ENCODE data around the gene NPY2R. TPM values are rescaled to one million over a fixed set of nuclear protein-coding genes. Genes with fewer than 3 reads are reported as not detected.

NPY2R gene
- polyA plus RNA-seq (not detected in 3 replicates), polyA minus RNA-seq (not detected in 3 replicates)
- not detected for polyA plus RNA-seq (2011; ENCODE audit: low read depth)
- polyA plus RNA-seq (2011; cell fraction: cytosol; rRNA removed), result not detected in 2 replicates
- not detected in 2 replicates for polyA plus RNA-seq (2011; cell fraction: nucleus; rRNA removed)
- polyA plus RNA-seq (2012; ENCODE audit: low replicate concordance), result not detected in 2 replicates
- polyA minus RNA-seq (2011; cell fraction: cytosol; rRNA and poly(A)+ RNA removed), result not detected
- not detected in 2 replicates for polyA minus RNA-seq (2011; cell fraction: nucleus; rRNA and poly(A)+ RNA removed)

- Histone ChIP-seq H3K36me3 (ENCODE audit: control insufficient read depth in 2 of 2, extremely low read depth in 1 of 2, insufficient read depth in 2 of 2, low read length in 2 of 2) (no peaks in the 10 kb centered on the region), H3K9me1 (ENCODE audit: control insufficient read depth, extremely low read depth, insufficient read depth, low read length) (no peaks in the 10 kb centered on the region), H3K4me2 (ENCODE audit: control insufficient read depth, extremely low read depth, insufficient read depth, low read depth, low read length) (no peak within 1 kb of the TSS), H3K27me3 (ENCODE audit: control insufficient read depth, extremely low read depth, insufficient read depth, low read length) (peaks cover 25% of the 10 kb centered on the region), H3K79me2 (ENCODE audit: control insufficient read depth, insufficient read depth, low read length) (no peaks in the 10 kb centered on the region), H4K20me1 (ENCODE audit: control insufficient read depth, extremely low read depth, insufficient read depth, low read length) (no peaks in the 10 kb centered on the region), H3K4me3 (ENCODE audit: control insufficient read depth in 2 of 3, extremely low read depth in 1 of 3, insufficient read depth in 2 of 3, low read depth in 1 of 3, low read length in 3 of 3) (no peak within 1 kb of the TSS), H3K9ac (ENCODE audit: control insufficient read depth, extremely low read depth, insufficient read depth, low read length) (no peak within 1 kb of the TSS), H3K4me1 (ENCODE audit: control insufficient read depth, extremely low read depth, insufficient read depth, low read length) (no peaks in the 10 kb centered on the region), H2AFZ (ENCODE audit: control insufficient read depth, low read length) (no peak within 1 kb of the TSS), H3K27ac (ENCODE audit: control insufficient read depth, insufficient read depth, low read length) (no peak within 1 kb of the TSS), H3K9me3 (ENCODE audit: control insufficient read depth, low read depth, low read length) (no peaks in the 10 kb centered on the region)
- FAIRE-seq (no peak), DNase-seq (ENCODE audit: low read depth, low spot score) (no peak)
- dilution Hi-C loops (cut with MboI; ENCODE audit: extremely low pct_ligation_motif_present, low sequenced_read_pairs), result no loop called here
- no peak for TF ChIP-seq EZH2 (IDR thresholded peaks at IDR 0.05; ENCODE audit: low read length)
- TF ChIP-seq CTCF (optimal IDR thresholded peaks at IDR 0.05 in 1 of 3, IDR thresholded peaks at IDR 0.05 in 1 of 3, conservative IDR thresholded peaks at IDR 0.05 in 1 of 3; ENCODE audit: extremely low read depth in 1 of 3, insufficient read depth in 2 of 3, low read length in 3 of 3), result no peak
These were observed at the start of gene NPY2R for GRCh38 chr4:155208258-155209054. Gene NPY2R (plus strand): TSS chr4:155208636. CDS start chr4:155213940, 5,304 bp downstream.

GRCh38 chr4:155161357-155161756, 47.1 kb upstream of the NPY2R start:
- Histone ChIP-seq H3K4me2 (ENCODE audit: control insufficient read depth, extremely low read depth, insufficient read depth, low read depth, low read length) (no peak overlapping the region), H3K27me3 (ENCODE audit: control insufficient read depth, extremely low read depth, insufficient read depth, low read length) (no peaks in the 10 kb centered on the region), H4K20me1 (ENCODE audit: control insufficient read depth, extremely low read depth, insufficient read depth, low read length) (no peaks in the 10 kb centered on the region), H3K36me3 (ENCODE audit: control insufficient read depth in 2 of 2, extremely low read depth in 1 of 2, insufficient read depth in 2 of 2, low read length in 2 of 2) (no peaks in the 10 kb centered on the region), H3K9ac (ENCODE audit: control insufficient read depth, extremely low read depth, insufficient read depth, low read length) (no peak overlapping the region), H3K79me2 (ENCODE audit: control insufficient read depth, insufficient read depth, low read length) (no peaks in the 10 kb centered on the region), H3K9me3 (ENCODE audit: control insufficient read depth, low read depth, low read length) (no peaks in the 10 kb centered on the region), H3K9me1 (ENCODE audit: control insufficient read depth, extremely low read depth, insufficient read depth, low read length) (no peaks in the 10 kb centered on the region), H2AFZ (ENCODE audit: control insufficient read depth, low read length) (no peak overlapping the region), H3K4me3 (ENCODE audit: control insufficient read depth in 2 of 3, extremely low read depth in 1 of 3, insufficient read depth in 2 of 3, low read depth in 1 of 3, low read length in 3 of 3) (no peak overlapping the region), H3K27ac (ENCODE audit: control insufficient read depth, insufficient read depth, low read length) (no peak overlapping the region), H3K4me1 (ENCODE audit: control insufficient read depth, extremely low read depth, insufficient read depth, low read length) (no peaks in the 10 kb centered on the region)
- no peak for FAIRE-seq
- no peak for DNase-seq (ENCODE audit: low read depth, low spot score)
- dilution Hi-C loops (cut with MboI; ENCODE audit: extremely low pct_ligation_motif_present, low sequenced_read_pairs), result no loop called here
- no peak for TF ChIP-seq CTCF (optimal IDR thresholded peaks at IDR 0.05 in 1 of 3, IDR thresholded peaks at IDR 0.05 in 1 of 3, conservative IDR thresholded peaks at IDR 0.05 in 1 of 3; ENCODE audit: extremely low read depth in 1 of 3, insufficient read depth in 2 of 3, low read length in 3 of 3)
- TF ChIP-seq EZH2 (IDR thresholded peaks at IDR 0.05; ENCODE audit: low read length), result no peak
